Calu3 (cell line): Measurements from ENCODE around the gene CDH11. TPM values are rescaled to one million over a fixed set of nuclear protein-coding genes. Genes with fewer than 3 reads are reported as not detected.

Source experiments
- BruUV-seq: library from RNA; stranded (reverse); fragments of 400-500 nt; replicated peaks from 2 replicates; lab custom pipeline; 2021; lab: Mats Ljungman, UMichigan
- CTCF ChIA-PET: fragments of 300-600 bp; sonication (Branson Sonifier 250); formaldehyde crosslinking; loops from one replicate; lab custom pipeline; 2022; ENCODE audit warnings: antibody characterized with exemption; lab: Charles Lee
- DNase-seq: peaks from one replicate; pipeline ENCODE4 v3.0.0; 2022
- H3K27ac Mint-ChIP-seq: one replicate; pipeline ENCODE4 v1.8.0; 2022; ENCODE audit warnings: mixed read lengths; ENCODE audit not compliant: unreplicated experiment
- H3K27me3 Mint-ChIP-seq: one replicate; pipeline ENCODE4 v1.8.0; 2022; ENCODE audit warnings: mixed read lengths; ENCODE audit not compliant: unreplicated experiment
- H3K36me3 Mint-ChIP-seq: one replicate; pipeline ENCODE4 v1.8.0; 2022; ENCODE audit warnings: mild to moderate bottlenecking, moderate library complexity, mixed read lengths; ENCODE audit not compliant: insufficient read depth, unreplicated experiment
- H3K4me1 Mint-ChIP-seq: one replicate; pipeline ENCODE4 v1.8.0; 2022; ENCODE audit warnings: mild to moderate bottlenecking, low read depth, mixed read lengths; ENCODE audit not compliant: unreplicated experiment
- H3K4me3 Mint-ChIP-seq: one replicate; pipeline ENCODE4 v1.8.0; 2022; ENCODE audit warnings: mild to moderate bottlenecking, low read depth, moderate library complexity, mixed read lengths; ENCODE audit not compliant: unreplicated experiment
- H3K9me3 Mint-ChIP-seq: one replicate; pipeline ENCODE4 v1.8.0; 2022; ENCODE audit warnings: low read depth, mixed read lengths; ENCODE audit not compliant: unreplicated experiment
- CTCF ChIP-seq: fragments of 200-600 bp; IDR thresholded peaks from one replicate; pipeline ENCODE4 v1.8.0; 2022; ENCODE audit warnings: antibody characterized with exemption; ENCODE audit not compliant: unreplicated experiment
- intact Hi-C: fragments of 100-400 bp; cut with micrococcal nuclease; formaldehyde crosslinking; loops from one replicate; pipeline ENCODE4 v1.10.0; 2022; ENCODE audit not compliant: unreplicated experiment
- total RNA-seq: library from RNA; stranded (reverse); gene quantifications from 2 replicates; pipeline ENCODE4 v1.2.3, GENCODE V29; 2022

CDH11 gene
- total RNA-seq, 1 experiment from 2014 or later = not detected

- H3K36me3 Mint-ChIP-seq = no peaks in the 10 kb centered on the region
- no peak for DNase-seq
- no peaks in the 10 kb centered on the region for H3K27me3 Mint-ChIP-seq
- intact Hi-C loops = no loop called here
- BruUV-seq = no TSS peak
- H3K27ac Mint-ChIP-seq = no peak overlapping the region
- no peak for TF ChIP-seq CTCF
- CTCF ChIA-PET = no interaction called here
- no peaks in the 10 kb centered on the region for H3K4me1 Mint-ChIP-seq
- no peak overlapping the region for H3K4me3 Mint-ChIP-seq
- peaks cover 16% of the 10 kb centered on the region for H3K9me3 Mint-ChIP-seq
Measured at GRCh38 chr16:65148804-65149203, 26.9 kb upstream of the CDH11 start.

GRCh38 chr16:65142276-65142675 is 20.4 kb upstream of the CDH11 start:
- no peak for DNase-seq
- CTCF ChIA-PET = no interaction called here
- no peak for TF ChIP-seq CTCF
- Mint-ChIP-seq H3K4me1 (no peaks in the 10 kb centered on the region), H3K9me3 (peaks cover 7% of the 10 kb centered on the region), H3K36me3 (no peaks in the 10 kb centered on the region), H3K4me3 (no peak overlapping the region), H3K27me3 (no peaks in the 10 kb centered on the region), H3K27ac (no peak overlapping the region)
- intact Hi-C loops = no loop called here
- no TSS peak for BruUV-seq

- intact Hi-C loops = no loop called here
- no peaks in the 10 kb centered on the region for H3K27me3 Mint-ChIP-seq
- no peak overlapping the region for H3K27ac Mint-ChIP-seq
- no TSS peak for BruUV-seq
- TF ChIP-seq CTCF = no peak
- no peaks in the 10 kb centered on the region for H3K4me1 Mint-ChIP-seq
- DNase-seq = no peak
- CTCF ChIA-PET = no interaction called here
- no peak overlapping the region for H3K4me3 Mint-ChIP-seq
- H3K9me3 Mint-ChIP-seq = peaks cover 18% of the 10 kb centered on the region
- no peaks in the 10 kb centered on the region for H3K36me3 Mint-ChIP-seq
Measured at GRCh38 chr16:65136681-65137080, 14.8 kb upstream of the CDH11 start.

GRCh38 chr16:65126845-65127624 is 5.2 kb upstream of the CDH11 start:
- intact Hi-C loops = no loop called here
- CTCF ChIA-PET = no interaction called here
- Mint-ChIP-seq H3K4me3 (no peak overlapping the region), H3K27me3 (no peaks in the 10 kb centered on the region), H3K27ac (no peak overlapping the region), H3K9me3 (peaks cover 10% of the 10 kb centered on the region), H3K36me3 (no peaks in the 10 kb centered on the region), H3K4me1 (no peaks in the 10 kb centered on the region)
- no peak for TF ChIP-seq CTCF
- BruUV-seq = no TSS peak
- DNase-seq = no peak
